Measurements from ENCODE around the gene CCDC61.

Gene CCDC61

GRCh38 chr19:45975306-45976070, 19.8 kb upstream of the CCDC61 start:
- DNase-seq = no peak

DNA sequence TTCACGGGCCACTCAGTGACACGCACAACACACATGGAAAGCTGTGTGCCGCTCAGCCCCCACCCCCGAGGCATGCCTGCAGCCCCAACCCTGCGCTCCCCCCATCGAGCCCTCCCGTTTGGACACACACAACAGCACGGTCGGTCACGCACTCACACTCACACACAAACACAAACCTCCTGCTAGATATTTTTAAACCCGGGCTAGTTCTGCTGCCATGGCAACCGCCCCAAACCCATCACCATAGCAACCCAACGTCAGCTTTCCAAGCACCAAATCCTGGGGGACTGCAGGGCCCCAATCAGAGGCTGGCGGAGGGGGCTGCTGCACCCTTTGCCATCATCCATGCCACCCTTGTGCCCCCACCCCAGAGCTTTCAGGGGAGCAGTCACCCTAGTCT, 19.1 kb upstream of the CCDC61 start:
- no peak for DNase-seq

GRCh38 chr19:45978156-45978555, 17.1 kb upstream of the CCDC61 start:
- DNase-seq = no peak

DNA sequence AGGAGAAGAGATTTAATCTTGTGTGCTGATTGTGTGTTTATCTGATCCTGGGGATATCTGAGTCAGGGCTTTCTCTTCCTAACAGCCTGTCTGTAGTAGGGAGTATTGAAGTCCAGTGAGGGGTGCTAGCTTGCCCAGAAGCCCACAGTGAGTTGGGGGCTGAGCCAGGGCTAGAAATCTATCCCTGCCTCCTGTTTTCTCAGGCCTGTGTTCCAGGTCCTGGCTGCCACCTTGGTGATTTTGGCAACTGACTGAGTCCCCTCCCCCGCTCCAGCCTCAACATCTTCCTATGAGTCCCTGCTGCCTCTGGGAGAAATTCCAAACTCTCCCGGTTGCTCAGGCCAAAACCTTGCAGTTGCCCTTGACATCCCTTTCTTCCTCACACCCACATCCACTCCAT, 13.9 kb upstream of the CCDC61 start:
- no peak for DNase-seq

DNA sequence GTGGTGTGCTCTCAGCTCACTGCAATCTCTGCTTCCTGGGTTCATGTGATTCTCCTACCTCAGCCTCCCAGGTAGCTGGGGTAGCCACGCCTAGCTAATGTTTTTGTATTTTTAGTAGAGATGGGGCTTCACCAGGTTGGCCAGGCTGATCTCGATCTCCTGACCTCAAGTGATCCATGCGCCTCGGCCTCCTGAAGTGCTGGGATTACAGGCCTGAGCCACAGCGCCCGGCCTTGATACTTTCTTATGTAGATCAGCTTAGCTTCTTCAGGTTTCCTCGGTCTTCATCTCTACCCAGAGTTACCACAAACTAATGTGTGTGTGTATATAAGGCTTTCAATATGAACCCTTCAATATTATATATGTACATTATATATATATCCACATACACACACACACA, 9.9 kb upstream of the CCDC61 start:
- no peak for DNase-seq

GRCh38 chr19:45990113-45990728, 5.0 kb upstream of the CCDC61 start:
- no peak for DNase-seq

DNA sequence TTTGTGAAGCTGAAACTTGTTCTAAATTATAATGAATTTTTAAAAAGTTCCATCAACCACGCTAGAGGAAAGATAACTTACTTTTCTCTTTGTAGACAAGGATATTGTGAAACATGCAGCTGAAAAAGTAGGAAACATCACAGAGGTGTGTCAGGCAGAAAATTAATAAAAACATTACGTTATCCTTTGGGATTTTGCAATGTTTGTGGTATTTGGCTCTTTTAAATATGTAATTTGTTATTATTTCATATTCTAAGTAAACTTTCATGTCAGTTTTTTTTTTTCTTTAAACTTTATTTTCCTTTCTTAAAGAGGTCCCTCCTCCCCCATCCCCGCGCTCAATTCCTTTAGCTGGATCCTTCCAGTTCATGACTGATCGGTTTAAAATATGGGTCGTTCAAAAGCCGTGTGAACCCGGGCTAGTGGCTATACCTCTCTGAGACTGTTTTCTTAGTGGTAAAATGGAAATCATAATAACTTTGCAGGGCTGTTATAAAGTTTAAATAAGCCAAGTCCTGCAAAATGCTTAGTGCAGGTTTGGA, 740 bp upstream of the CCDC61 start:
- no peak for DNase-seq

GRCh38 chr19:45995715-45996385, 583 bp downstream of the CCDC61 start:
- DNase-seq = no peak

GRCh38 chr19:45996933-45997332, 1.7 kb downstream of the CCDC61 start:
- DNase-seq = no peak

DNA sequence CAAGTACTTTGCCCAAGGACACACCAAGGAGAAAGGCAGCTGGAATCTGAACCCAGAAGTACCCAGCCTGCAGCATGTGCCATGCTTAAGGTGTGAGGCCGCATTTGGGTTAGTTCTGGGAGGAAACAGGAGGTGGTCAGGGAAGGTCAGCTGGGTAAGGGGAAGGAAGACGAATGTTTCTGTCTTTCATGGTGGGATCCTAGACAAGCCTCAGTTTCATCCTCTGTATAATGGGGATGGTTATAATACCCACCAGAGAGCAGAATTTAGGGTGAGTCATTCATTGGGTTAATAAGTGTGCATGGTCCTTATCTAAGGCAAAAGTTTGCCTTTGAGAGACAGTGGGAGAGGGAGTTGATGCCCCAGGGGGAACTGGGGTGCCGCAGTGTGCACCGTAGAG, 3.6 kb downstream of the CCDC61 start:
- no peak for DNase-seq

DNA sequence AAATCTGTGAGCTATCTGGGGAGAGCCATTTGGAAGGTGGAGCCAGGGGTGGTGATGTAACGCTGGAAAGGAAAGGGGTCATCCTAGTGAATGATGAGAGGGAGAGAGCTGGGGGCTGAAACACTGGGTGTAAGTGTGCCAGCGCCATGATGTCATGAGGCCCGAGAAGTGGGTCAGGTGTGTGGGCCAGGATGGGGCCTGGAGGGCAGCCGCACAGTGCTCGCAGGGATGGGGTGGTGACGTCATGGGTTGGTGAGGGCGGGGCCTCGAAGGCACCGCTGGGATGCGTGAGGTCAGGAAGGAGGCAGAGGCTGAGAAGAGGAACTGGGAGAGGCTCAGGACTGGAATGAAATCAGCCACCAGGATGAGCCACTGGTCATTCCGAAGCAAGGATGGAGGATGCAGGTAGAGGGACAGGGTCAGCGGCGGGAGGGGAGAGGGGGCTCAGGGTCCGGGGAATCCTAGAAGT, 4.4 kb downstream of the CCDC61 start:
- DNase-seq = no peak

DNA sequence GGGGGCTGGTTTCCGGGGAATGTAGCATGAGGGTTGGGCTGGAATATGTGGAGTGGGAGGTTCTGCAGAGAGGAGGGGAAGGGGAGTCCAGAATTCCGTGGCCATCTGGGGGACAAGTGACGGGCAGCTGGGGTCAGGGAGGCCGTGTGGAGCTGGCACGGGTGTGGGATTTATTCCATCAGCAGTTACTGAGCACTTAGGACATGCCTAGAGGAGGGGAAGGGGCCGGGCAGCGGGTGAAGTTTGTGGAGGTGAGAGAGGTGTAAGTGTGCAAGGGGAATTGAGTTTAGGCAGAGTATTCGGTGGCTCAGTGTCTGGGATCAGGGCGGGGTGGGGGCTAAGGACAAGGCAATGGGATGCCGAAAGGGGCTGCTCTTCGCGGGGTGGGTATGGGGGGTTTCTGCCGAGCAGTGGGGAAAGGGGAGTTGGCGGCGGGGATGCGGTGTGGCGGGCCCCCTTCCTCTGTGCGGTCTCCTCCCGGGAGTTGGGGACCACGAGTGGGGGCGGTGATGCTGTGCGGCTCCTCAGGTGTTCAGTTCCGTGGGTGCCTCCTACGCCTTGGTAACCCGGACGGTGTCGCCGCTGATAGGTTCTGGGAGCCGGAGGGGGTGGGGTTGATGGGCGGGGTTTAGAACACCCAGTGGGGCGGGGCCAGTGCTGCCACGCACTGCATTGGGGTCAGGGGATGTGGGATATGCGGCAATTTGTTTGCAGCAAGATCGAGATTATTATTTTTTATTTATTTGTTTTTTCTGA, 5.4 kb downstream of the CCDC61 start:
- peak; percentile 56 for DNase-seq

- no peak for DNase-seq
These were observed 7.5 kb downstream of the CCDC61 start for GRCh38 chr19:46002678-46003275.

DNA sequence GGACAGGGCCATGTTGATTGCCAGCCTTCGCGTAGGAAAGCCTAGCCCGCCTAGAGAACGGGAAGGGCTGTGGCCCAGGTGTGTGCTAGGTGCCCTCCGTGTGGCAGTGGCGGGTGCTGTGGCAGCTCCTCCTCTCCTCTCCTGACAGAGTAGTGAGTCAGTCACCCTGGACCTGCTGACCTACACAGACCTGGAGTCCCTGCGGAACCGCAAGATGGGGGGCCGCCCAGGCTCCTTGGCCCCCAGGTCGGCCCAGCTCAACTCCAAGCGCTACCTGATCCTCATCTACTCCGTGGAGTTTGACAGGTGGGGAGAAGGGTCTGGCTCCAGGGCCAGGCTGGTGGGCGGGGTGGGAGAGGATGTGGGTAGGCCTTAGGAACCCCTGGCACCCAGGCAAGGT, 11.1 kb downstream of the CCDC61 start:
- DNase-seq = no peak

DNA sequence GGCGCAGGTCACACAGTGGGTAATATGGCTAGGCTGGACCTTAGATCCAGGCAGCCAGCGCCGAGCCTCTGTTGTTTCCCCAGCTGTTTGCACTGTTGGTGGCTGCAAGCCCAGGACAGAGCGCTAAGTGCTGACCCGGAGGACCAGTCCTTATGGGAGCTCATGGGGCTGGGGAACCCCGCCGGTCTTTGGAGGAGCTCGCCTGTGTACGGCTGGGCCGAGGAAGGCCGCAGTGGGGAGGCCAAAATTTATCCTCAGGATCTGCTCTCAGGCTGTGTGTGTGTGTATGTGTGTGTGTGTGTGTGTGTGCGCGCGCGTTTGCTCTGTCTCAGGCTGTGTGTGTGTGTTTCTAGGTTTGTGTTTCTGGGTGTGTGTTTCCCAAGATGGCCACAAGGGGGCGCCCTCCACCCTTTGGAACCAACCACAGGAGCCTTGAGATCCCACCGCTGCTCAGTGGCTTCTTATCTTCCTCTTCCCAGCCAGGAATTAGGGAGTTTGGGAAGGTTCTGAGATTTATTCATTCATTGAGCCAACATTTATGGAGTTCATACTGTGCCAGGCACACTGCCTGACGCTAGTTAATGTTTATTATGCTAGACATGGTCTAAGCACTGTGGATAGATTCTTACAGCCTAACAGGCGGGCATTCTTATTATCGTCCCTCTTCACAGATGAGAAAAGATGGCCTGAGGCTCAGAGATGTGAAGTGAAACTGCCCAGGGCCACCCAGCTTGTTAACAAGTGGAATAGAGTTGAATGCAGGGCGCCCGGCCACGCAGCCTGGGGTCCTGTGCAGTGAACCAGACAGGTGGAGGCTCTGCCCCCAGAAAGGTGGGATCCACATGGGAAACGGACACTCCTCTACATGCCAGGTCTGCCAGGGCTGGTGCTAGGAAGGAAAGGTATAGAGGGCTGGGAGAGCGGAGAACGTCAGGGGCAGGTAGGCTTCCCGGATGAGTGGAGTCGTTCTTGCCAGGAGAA, 14.6 kb downstream of the CCDC61 start:
- peak; percentile 72 for DNase-seq

DNA sequence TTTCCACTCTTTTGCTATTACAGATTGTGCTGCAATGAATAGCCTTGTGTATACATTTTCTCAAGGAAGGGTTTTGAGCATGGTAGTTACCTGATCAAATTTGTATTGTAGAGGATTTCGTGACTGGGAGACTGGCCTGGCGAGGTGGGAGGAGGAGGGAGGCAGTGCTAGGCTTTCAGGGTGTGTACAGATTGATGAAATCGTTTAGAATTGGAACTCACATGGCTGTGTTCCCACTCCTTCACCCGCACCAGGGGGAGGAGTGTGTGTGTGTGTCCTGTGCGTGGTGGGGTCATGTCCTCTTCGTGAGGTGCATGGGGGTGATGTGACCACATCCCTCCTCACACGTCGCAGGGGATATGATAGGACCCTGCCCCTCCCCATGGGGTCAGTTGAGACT, 19.3 kb downstream of the CCDC61 start:
- DNase-seq = no peak

DNA sequence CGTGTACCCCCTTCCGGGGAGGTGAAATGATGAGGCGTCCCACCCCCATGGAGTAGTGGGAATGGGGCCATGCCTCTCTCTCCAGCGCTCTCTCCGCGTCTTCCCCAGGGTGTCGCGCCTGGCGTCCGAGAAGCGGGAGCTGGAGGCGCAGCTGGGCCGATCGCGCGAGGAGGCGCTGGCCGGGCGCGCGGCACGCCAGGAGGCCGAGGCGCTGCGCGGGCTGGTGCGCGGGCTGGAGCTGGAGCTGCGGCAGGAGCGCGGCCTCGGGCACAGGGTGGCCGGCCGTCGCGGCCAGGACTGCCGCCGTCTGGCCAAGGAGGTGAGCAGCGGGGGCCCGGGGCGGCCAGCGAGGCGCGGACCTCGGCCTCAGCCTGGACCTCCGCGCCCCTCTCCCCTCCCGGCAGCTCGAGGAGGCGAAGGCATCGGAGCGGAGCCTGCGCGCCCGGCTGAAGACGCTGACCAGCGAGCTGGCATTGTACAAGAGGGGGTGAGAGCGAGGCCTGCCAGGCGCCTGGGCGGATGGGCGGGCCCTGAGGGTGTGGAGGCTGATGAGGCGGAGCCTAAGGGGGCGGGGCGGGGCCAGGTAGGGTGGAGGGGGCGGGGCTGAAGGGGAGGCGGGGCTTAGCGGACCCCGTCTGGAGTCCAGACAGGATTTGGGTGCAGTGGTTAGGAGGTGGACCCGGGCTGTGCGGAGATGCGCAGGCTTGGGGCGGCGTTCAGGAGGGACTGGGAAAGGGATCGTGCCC, 19.8 kb downstream of the CCDC61 start:
- peak; percentile 72 for DNase-seq

GRCh38 chr19:46015687-46016425, 20.6 kb downstream of the CCDC61 start:
- DNase-seq = no peak

- DNase-seq = peak; percentile 84
These were observed 21.3 kb downstream of the CCDC61 start for GRCh38 chr19:46016426-46017094.

Data from activated CD4-positive, CD25-positive, alpha-beta regulatory T cell treated with anti-CD3 and anti-CD28 coated beads, Interleukin-2, amount 50 U/mL, for 72 hours (primary cell).